ENCODE results near the gene NFIA.
A peak's percentile ranks its signal among the peaks of the same experiment; 100 is the strongest.

NFIA gene

GRCh38 chr1:61280452-61280851 is 198.1 kb downstream of the NFIA start:
- no peak for DNase-seq

DNA sequence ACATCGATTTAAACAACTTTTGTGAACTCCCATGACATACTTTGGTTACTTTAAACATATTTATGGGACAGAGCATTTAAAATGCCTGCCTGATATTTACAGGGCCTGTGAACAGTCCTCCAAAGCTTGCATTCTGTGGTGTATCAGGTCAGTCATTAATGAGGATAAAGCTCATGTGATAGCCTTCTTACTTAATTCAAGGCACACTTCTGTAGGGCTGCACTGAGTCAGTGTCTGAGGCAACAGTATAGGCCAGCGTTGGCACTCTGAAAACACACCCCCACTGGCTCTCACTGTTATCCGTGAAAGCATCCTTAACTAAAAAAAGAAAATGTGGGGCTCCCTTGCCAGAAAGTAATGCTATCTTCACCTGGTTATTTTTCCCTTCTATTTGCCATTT is 200.0 kb downstream of the NFIA start:
- no peak for DNase-seq

DNA sequence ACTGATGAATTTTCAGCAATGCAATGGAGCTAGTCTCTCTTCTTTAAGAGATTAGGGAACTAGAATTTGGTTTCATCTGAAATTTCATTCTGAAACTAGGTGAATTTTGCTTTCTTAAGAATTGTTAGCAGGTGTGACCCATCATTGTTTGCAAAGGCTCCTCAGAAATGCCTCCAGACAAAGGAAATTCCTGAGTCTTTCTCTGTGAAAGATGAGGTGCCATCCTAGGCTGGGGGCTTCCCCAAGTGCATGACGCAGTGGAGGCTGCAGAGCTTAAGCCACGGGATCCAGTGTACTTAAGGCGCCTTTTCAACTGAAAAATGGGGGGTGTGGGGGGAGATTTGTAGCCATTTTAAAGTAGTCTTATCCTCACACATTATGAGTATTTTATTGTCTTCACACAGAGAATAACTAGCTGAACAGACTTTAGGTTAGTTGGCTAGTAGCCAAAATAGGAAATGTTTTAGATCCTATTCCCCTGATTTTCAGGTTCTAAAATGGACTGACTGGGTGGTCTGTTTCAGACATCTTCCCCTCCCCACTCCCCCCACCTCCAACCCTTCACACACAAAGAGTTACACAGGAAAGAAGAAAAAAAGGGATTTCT is 202.0 kb downstream of the NFIA start:
- DNase-seq, result no peak

GRCh38 chr1:61284936-61285335 is 202.6 kb downstream of the NFIA start:
- DNase-seq, result peak; percentile 41

DNA sequence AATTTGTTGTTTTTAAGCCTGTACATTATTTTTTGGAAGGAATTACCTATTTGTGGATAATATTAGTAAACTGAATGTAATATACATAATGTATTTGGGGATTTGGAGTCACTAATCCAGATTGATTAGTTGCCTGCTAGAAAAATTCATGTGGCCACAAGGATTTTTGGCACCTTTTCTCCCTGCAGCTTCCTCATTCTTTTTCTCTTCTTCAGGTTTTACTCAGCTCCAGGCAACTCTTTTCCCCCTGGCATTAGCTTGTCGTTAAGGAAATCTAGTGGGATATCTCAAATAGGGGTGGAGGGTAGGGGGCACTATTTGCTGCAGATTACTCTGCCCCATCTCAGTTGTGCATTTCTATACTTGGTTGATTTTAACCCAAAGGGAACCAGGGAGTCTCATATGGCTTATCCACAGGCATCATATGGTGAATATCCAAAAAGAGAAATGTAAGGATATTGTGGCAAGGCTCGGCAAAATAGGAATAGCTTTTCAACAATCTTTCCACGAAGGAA is 203.1 kb downstream of the NFIA start:
- DNase-seq, result no peak

DNA sequence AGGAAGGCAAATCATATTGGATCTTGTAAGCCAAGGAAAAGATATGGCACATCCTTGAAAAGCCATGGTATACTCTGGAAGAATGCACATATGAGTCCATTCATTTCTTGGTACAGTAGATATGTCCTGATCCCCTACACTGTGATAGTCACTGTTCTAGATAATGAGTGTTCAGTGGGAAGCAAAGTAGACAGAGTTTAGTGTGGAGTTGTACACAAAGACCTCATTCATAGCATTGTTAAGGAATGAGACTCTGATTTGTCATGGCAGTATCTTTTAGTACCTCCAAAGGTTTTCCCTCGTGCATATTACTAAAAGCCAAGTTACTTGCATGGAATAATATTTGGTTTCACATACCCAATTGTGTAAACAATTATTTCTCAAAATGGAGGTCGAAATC is 204.7 kb downstream of the NFIA start:
- no peak for DNase-seq

DNA sequence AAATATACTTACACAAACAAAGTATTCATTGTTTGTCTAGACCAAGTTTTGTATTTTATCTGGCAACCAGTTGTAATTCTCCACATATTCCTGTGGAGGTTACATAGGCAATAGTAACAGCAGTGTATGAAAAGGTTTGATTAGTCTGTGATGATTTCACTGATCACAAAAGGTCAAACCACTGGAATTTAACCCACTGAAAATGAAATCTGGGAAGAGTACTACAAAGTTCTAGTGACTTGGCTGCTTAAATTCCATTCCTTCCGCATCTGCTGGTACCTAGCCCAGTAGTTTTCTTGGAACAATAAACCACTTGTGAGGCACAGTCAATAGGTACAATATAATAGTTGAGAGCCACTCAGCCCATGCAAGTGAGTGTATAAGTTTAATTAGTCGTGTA is 205.4 kb downstream of the NFIA start:
- DNase-seq, result peak; percentile 44

DNA sequence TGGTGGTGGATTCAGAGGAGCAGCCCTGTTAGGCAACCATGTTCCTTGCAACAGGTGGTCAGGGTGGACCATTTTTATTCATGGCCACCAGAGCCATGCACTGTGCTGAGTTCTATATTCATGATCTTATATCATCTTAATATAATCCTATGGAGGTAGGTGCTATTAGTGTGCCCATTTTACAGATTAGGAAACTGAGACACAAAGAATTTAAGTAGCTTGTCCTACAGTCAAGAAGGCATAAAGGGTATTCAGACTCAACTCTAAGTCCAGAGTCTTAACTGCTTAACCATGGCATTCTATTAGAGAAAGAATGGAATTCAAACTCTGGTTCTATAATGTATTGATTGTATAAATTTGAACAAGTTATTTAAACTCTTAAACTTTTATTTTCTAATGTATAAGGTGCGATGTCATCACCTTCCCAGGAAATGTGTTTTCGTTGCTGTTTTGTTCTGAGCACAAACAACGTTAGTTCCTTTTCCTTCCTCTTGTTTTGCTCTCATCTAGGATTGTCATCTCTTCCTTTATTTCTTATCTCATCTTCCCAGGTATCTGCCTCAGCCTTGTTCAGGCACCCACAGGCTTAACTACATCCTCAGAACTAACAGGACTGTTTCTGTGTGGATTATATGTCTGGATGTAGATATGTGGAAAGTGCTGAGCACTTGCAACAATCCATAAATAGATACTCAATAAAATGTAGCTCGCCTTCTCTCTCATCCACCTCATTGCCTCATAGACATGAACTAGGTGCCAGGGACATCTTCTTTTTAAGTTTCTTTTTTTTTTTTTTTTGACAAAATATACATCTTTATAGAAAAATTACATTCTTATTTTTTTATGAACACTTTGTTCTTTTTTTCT is 207.1 kb downstream of the NFIA start:
- DNase-seq, result no peak

DNA sequence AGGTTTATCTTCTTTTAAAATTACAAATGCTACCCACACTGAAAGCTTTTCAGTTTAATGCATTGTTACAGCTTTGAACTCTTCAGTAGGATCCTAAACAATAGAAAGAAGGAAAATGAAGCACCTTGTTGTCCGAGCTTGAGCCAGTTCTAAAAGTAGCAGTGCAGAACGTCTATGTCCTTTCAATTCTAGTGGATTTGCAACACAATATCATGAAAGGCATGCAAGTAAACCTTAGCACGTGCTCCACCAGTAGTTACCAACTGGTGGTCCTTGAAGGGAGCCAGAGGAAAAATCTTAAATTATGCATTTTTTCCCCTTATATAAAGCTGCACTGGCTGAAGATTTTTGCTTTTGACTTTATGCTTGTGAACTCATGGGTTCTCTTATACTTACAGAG is 208.2 kb downstream of the NFIA start:
- DNase-seq, result no peak

- no peak for DNase-seq
Measured at GRCh38 chr1:61293197-61293596, 210.8 kb downstream of the NFIA start.

- DNase-seq, result no peak
Measured at GRCh38 chr1:61293986-61294504, 211.7 kb downstream of the NFIA start.

- no peak for DNase-seq
Measured at GRCh38 chr1:61294930-61295329, 212.6 kb downstream of the NFIA start.

GRCh38 chr1:61295818-61296537 is 213.6 kb downstream of the NFIA start:
- no peak for DNase-seq

DNA sequence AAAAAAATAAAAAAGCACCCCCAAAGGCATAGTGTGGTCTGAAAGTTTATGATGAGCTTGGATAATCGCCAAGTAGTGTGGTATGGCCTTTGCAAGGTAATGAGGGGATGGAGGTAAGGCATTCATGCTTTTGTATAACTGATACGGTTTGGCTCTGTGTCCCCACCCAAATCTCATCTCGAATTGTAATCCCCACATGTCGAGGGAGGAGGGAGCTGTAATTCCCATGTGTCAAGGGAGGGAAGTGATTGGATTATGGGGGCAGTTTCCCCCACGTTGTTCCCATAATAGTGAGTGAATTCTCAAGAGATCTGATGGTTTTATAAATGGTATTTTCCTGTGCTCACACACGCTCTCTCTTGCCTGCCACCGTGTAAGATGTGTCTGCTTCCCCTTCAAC is 215.5 kb downstream of the NFIA start:
- no peak for DNase-seq

GRCh38 chr1:61299463-61299862 is 217.1 kb downstream of the NFIA start:
- DNase-seq, result no peak

GRCh38 chr1:61300899-61301298 is 218.5 kb downstream of the NFIA start:
- DNase-seq, result no peak

GRCh38 chr1:61301824-61302657 is 219.7 kb downstream of the NFIA start:
- DNase-seq, result no peak

GRCh38 chr1:61307422-61308142 is 225.2 kb downstream of the NFIA start:
- DNase-seq, result no peak

DNA sequence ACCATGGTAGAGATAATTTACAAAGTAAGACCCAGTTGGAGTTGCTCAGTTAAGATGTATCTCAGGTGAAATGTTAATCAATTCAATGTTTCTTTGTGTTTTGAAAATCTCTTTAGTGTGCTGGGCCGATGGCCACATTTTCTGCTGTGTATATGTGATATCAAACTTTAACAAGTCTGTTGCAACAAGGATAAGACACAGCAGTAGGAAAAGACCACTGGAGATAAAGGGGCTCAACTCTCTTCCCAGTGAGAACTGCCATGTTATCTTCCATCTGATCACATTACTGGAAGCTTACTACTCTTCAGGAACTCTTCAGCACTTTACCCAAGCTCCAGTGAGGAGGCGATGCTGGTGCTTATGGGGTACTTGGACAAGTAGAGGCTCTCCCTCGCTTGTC is 227.7 kb downstream of the NFIA start:
- DNase-seq, result no peak

DNA sequence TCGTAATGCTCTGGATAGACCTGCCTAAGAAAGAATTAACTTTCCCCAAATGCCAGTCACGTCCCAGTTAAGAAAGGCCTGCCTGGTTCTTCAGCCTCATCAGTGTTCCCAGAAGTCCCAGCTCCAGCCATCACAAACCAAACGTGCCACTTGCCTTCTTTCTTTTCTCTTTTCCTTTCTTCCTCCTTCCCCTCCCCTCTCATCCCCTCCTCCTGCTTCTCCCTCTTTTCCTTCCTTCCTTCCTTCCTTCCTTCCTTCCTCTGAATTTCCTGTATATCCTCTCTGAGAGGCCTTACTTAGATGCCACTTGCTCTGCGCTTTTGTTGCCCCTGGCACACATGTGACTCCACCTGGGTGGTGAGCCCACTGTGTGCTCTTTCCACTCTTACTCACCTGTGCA is 228.2 kb downstream of the NFIA start:
- DNase-seq, result no peak

DNA sequence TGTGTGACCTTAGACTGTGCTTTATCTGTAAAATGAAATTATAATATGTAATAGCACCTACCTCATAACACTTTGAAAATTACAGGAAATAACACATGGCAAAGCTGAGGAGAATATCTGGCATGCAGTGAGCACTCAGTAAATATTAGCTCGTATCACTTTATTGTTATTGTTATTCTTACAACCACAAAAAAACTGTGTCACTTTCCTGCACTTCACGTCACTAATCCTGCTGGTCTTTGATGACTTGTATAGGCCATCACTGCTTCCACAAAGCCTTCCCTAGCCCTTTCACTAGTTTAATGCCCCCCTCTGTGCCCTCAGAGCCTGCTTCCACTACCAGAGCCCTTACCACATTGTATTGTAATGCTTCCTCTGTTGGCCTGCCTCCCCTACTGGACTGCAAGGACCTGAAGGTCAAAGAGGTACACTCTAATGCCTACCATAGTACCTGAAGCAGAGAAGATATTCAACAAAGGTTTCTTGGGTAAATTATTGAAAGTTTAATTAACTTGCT is 231.6 kb downstream of the NFIA start:
- DNase-seq, result no peak

DNA sequence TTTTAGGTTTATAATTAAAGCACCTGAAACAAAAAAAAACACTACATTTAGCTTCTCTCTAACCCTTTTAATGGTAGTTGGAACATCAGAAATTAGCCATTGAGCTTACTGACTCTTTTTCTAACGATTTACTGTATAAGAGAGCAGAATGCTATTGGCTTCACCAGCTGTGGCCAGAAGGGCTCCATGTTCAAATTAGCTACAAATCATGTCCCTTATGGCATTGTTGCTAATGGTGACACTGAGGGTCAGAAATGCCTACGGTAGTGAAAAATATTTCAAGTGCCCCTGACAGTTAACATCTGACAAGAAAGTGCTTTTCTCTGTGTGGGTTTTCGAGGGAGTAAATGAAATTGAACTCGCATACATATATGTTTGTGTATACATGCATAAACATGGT is 232.7 kb downstream of the NFIA start:
- DNase-seq, result no peak

All from NCI-H1105 (cell line).